Stimulated activated naive CD8-positive, alpha-beta T cell treated with anti-CD3 and anti-CD28 coated beads, Interleukin-15, Interleukin-2, amounts not matched to agents 100 ng/mL and 50 ng/mL, for 24 hours (primary cell): ENCODE data around the gene TMEM132C.

ENCODE experiments used
- H3K27ac Mint-ChIP-seq: one replicate; pipeline ENCODE4 v1.8.0; 2021; ENCODE audit warnings: mild to moderate bottlenecking, mixed read lengths
- H3K27me3 Mint-ChIP-seq: one replicate; pipeline ENCODE4 v1.8.0; 2021; ENCODE audit warnings: mixed read lengths
- H3K36me3 Mint-ChIP-seq: one replicate; pipeline ENCODE4 v1.8.0; 2021; ENCODE audit warnings: low read depth, mixed read lengths
- H3K4me1 Mint-ChIP-seq: one replicate; pipeline ENCODE4 v1.8.0; 2021; ENCODE audit warnings: low read depth, mixed read lengths
- H3K4me3 Mint-ChIP-seq: one replicate; pipeline ENCODE4 v1.8.0; 2021; ENCODE audit warnings: mild to moderate bottlenecking, mixed read lengths
- H3K9me3 Mint-ChIP-seq: one replicate; pipeline ENCODE4 v1.8.0; 2021; ENCODE audit warnings: mixed read lengths

TMEM132C gene

DNA sequence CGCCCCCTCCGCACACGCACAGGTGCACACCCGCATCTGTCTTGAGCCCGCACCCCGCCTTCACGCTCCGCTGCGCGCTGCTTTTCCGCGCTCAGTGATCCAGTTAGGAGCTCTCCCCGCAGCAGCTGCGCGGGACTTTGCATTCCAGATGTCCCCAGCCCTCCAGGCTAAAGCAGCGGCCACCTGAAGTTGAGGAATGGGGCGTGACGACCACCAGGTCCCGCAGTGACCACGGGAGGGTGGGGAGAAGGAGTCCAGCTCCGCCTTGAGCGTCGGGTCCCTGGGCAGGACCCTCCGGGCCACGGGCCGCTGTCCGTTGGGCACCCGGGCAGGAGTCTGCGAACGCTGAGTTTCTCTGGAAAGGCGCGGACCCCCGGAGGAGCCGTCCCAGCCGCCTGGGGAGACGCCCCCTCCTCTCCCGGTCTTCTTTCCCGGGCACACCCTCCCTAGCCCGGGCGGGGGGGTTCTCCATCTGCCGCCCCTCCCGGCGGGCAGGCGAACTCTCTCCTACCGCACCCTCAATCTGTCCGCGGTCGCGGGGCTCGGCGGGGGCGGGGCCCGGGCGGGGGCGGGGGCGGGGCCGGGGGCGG lies 334 bp upstream of the TMEM132C start:
- peaks cover 58% of the 10 kb centered on the region for H3K27me3 Mint-ChIP-seq
- H3K9me3 Mint-ChIP-seq, result no peaks in the 10 kb centered on the region
- H3K4me1 Mint-ChIP-seq, result no peaks in the 10 kb centered on the region
- H3K4me3 Mint-ChIP-seq, result no peak overlapping the region
- no peak overlapping the region for H3K27ac Mint-ChIP-seq
- H3K36me3 Mint-ChIP-seq, result no peaks in the 10 kb centered on the region

DNA sequence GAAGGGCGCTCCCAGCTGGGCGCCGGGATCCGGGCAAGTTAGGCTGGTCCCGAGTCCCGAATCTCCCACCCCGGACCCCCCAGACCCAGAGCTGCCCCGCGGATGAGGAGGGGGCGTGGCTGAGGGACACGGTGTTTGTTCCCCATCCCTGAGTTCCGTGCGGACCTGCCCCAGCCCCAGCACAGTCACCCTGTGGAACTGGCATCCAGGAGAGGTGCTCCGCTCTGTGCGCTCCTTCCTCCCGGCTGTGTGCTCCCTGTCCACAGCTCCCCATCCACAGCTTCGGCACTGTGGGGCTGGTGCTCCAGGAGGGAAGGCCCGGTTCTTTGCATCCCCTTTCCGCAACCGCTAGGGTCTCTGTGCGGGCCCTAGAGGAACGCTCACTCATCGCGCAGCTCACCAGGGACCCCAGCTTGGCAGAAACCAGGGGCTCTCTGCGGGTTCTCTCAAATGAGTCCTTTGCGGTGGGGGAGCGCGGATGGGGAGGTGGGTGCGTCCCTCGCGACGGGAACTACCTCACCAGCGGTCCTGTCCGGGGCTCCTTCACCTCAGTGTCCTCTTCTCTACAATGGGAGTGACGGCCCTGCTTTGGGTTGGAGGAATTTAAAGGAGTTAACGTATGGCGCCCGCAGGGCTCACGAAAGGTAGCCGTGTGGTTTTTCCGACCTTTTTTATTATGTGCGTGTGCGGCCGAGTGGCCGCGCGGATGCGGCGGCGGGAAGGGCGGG lies 845 bp downstream of the TMEM132C start:
- no peak overlapping the region for H3K4me3 Mint-ChIP-seq
- H3K27ac Mint-ChIP-seq, result no peak overlapping the region
- no peaks in the 10 kb centered on the region for H3K36me3 Mint-ChIP-seq
- no peaks in the 10 kb centered on the region for H3K4me1 Mint-ChIP-seq
- peaks cover 4% of the 10 kb centered on the region for H3K9me3 Mint-ChIP-seq
- peaks cover 58% of the 10 kb centered on the region for H3K27me3 Mint-ChIP-seq

DNA sequence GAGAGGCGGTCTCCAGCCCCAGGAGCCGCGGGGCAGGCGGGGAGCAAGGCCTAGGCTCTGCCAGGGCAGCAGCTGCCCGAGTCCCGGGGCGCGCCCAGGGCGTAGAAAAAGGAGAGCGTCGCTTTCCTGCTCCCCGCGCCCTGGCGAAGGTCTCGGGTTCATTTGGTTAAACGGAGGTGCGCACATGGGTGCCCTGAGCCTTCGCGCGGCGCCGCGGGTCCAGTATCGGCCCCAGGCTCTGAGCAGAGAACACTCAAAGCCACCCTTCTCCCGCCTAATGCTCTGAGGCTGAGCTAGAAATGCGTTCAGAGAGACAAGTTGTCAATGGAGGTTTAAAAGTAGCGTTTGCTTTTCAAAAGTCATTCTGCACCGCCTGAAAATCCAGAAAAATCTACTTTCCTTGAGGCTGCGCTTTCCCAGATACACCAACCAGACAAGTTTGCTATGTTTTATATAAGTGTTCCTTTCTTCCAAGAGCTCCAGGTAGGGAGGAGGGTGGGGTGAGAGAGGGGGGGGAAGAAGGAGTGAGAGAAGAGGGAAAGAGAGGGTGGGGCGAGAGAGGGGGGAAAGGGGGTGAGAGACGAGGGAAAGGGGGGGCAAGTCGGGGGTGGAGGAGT lies 1.5 kb downstream of the TMEM132C start:
- no peak overlapping the region for H3K27ac Mint-ChIP-seq
- H3K4me3 Mint-ChIP-seq, result no peak overlapping the region
- peaks cover 58% of the 10 kb centered on the region for H3K27me3 Mint-ChIP-seq
- no peaks in the 10 kb centered on the region for H3K36me3 Mint-ChIP-seq
- peaks cover 6% of the 10 kb centered on the region for H3K9me3 Mint-ChIP-seq
- H3K4me1 Mint-ChIP-seq, result no peaks in the 10 kb centered on the region

DNA sequence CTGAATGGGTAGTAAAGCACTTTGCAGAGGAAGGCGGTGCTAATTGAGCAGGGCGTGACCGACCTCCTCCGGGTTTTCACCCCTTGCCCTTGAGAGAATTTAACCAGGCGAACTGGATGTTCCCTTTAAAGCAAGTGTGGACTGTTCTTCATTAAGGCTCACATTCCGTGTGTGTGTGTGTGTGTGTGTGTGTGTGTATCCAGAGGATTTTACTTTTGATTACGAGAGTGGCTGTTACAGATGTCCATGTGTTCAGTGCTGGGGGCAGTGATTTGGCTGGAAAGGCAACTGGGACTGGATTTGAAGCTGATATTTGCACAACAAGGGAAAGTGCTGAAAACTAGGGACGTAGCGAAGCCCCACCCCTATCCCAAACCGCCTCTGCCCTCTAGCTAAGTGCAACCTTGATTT lies 2.2 kb downstream of the TMEM132C start:
- Mint-ChIP-seq H3K4me3 (no peak overlapping the region), H3K27me3 (peaks cover 51% of the 10 kb centered on the region), H3K27ac (no peak overlapping the region), H3K4me1 (no peaks in the 10 kb centered on the region), H3K36me3 (no peaks in the 10 kb centered on the region), H3K9me3 (peaks cover 6% of the 10 kb centered on the region)

DNA sequence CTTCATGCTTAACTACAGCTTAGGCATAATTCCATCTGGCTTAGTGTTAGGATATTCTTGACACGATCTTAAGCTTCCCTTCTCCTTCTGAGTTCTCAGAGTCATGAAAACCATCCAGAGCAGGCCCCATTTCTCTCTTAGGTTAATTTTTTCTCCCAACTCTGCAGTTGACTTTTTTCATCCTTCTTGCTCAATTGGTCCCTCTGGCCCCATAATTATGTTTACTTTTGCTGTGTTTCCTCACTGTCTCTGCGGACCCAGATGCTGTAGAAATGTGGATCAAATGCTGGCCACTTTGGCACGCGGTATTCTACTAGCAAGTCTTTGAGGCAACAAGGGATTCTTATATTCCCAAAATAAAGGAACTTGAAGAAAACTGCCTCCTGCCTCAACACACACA lies 9.5 kb downstream of the TMEM132C start:
- no peak overlapping the region for H3K4me3 Mint-ChIP-seq
- no peaks in the 10 kb centered on the region for H3K36me3 Mint-ChIP-seq
- no peaks in the 10 kb centered on the region for H3K4me1 Mint-ChIP-seq
- peaks cover 23% of the 10 kb centered on the region for H3K9me3 Mint-ChIP-seq
- no peak overlapping the region for H3K27ac Mint-ChIP-seq
- H3K27me3 Mint-ChIP-seq, result no peaks in the 10 kb centered on the region

DNA sequence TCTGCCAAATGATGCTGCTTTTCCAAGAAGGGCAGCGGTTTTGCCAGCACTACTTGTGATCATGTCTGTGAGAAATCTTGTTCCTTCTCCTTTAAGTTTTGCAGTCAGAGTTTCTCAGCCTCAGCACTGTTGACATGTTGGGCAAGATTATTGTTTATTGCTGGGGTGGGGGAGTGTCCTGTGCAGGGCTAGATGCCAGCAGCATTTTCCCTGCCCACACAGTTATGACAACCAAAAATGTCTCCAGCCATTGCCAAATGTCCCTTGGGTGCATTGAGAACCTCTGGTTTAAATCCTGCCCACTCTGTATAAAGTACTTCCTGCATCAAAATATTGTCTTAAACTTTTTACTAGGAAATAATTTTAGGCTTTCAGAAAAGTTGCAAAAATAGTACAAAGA lies 20.0 kb downstream of the TMEM132C start:
- H3K4me3 Mint-ChIP-seq, result no peak overlapping the region
- H3K27ac Mint-ChIP-seq, result no peak overlapping the region
- H3K9me3 Mint-ChIP-seq, result peaks cover 4% of the 10 kb centered on the region
- no peaks in the 10 kb centered on the region for H3K4me1 Mint-ChIP-seq
- H3K27me3 Mint-ChIP-seq, result peaks cover 5% of the 10 kb centered on the region
- no peaks in the 10 kb centered on the region for H3K36me3 Mint-ChIP-seq

DNA sequence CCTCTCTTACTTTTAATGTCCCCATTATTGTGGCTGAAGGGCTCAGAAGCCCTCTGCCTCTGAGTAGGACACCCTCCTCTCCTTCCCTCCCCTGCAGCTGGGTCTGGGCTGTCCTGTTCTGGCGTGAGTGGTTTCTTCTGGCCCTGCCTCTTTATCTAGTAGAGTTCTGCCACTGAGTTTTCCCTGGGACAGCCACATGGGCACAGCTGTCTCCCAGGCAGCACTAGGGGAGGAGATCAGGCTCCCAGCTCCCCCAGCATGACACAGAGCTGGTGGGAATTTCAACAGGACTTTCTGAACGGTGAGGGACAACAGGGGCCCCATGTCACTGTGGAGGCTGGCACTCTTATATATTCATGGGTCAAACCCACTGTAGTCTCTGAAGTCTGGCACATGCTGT lies 21.4 kb downstream of the TMEM132C start:
- H3K4me3 Mint-ChIP-seq, result no peak overlapping the region
- peaks cover 4% of the 10 kb centered on the region for H3K9me3 Mint-ChIP-seq
- H3K36me3 Mint-ChIP-seq, result no peaks in the 10 kb centered on the region
- no peak overlapping the region for H3K27ac Mint-ChIP-seq
- no peaks in the 10 kb centered on the region for H3K4me1 Mint-ChIP-seq
- H3K27me3 Mint-ChIP-seq, result peaks cover 5% of the 10 kb centered on the region

DNA sequence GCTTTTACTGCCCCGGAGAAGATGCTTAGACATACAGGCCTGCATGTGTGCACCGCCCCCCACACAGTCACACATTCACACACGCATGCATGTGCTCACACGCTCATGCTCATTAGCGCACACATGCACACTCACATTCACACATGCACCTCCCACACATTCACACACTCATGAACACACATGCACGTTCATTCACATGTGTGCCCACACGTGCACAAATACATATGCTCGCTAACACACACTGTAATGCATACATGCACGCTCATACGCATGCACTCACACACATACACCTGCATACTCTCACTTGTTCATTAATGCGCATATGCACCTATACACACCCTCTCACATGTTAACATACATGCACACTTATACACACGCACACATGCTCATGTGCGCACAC lies 21.9 kb downstream of the TMEM132C start:
- H3K27ac Mint-ChIP-seq, result no peak overlapping the region
- H3K9me3 Mint-ChIP-seq, result peaks cover 4% of the 10 kb centered on the region
- no peak overlapping the region for H3K4me3 Mint-ChIP-seq
- H3K27me3 Mint-ChIP-seq, result peaks cover 5% of the 10 kb centered on the region
- no peaks in the 10 kb centered on the region for H3K4me1 Mint-ChIP-seq
- H3K36me3 Mint-ChIP-seq, result no peaks in the 10 kb centered on the region

DNA sequence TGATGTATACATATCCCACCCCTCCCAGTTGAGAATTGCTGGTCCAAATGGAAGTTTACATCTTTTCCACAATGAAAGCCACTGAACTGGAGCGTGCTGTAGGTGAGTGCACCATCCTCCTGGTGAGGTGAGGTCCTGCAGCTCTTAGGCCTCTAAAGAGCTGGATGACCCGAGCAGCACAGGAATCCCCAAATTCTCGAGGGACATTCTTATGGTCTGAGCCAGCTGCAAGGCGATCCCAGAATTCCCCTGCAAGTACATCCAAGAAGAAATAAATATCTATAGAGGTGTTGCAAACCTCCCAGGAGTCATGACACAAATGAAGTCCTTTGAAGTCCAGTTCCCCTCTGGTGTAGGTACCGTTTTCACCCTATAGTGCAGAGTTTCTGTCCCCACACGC lies 24.0 kb downstream of the TMEM132C start:
- H3K27ac Mint-ChIP-seq, result no peak overlapping the region
- H3K9me3 Mint-ChIP-seq, result peaks cover 4% of the 10 kb centered on the region
- H3K4me3 Mint-ChIP-seq, result no peak overlapping the region
- H3K27me3 Mint-ChIP-seq, result peaks cover 5% of the 10 kb centered on the region
- H3K36me3 Mint-ChIP-seq, result no peaks in the 10 kb centered on the region
- H3K4me1 Mint-ChIP-seq, result no peaks in the 10 kb centered on the region

DNA sequence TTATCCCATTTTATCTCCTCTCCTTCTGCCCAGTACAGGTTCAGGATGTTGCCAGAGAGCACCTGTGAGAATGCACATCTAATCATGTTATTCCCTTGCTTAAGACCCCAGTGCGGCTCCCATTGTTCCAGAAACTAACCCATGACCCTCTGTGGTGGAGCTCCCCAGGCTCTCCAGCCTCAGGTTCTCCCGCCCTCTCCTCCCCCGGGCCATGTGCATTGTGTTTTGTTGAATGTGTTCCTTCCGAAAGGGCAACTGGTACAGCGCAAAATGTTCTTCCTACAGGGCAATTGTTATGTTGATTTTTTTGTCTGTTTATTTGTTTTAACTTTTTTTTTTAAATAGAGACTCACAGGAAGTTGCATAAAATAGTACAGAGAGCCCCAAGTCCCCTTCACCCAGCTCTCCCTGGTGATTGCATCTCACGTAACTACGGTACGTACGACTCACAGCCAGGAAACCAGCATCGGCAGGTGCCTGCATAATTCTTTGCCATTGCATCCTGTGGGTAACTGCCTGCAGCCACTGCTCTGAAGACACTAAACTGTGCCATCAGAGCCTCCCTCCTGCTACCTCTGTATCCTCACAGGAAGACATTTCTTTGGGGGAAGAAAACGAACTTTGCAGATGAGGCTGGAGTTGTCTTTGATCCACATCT lies 31.2 kb downstream of the TMEM132C start:
- Mint-ChIP-seq H3K4me3 (no peak overlapping the region), H3K27ac (no peak overlapping the region), H3K27me3 (no peaks in the 10 kb centered on the region), H3K9me3 (peaks cover 7% of the 10 kb centered on the region), H3K4me1 (no peaks in the 10 kb centered on the region), H3K36me3 (no peaks in the 10 kb centered on the region)

DNA sequence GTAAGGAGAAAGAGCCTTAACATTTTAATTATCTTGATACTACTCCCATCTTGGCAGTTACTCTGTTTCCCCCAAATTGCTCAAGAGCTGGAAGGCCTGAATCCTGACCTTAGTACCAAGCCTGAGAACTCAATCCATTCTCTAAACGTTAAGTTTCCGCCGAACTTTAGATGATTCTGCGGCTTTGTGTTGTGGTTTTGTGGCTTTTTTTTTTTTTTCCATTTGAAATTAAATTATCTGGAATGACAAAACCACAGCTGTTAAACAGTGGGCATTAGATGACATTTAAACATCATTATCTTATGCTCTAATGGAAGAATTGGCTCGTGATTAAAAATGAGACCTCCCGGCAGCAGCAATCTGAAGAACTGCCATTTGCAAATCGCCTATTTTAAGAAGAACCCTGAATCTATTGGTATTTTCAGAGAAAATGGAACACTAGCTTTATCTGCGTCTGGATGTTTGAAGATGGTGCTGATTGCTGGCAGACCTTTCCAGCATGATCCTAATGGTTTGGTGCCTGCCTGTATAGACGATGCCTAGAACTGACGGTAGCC lies 38.4 kb downstream of the TMEM132C start:
- Mint-ChIP-seq H3K4me1 (no peaks in the 10 kb centered on the region), H3K27ac (no peak overlapping the region), H3K9me3 (peaks cover 7% of the 10 kb centered on the region), H3K36me3 (no peaks in the 10 kb centered on the region), H3K4me3 (no peak overlapping the region), H3K27me3 (no peaks in the 10 kb centered on the region)

DNA sequence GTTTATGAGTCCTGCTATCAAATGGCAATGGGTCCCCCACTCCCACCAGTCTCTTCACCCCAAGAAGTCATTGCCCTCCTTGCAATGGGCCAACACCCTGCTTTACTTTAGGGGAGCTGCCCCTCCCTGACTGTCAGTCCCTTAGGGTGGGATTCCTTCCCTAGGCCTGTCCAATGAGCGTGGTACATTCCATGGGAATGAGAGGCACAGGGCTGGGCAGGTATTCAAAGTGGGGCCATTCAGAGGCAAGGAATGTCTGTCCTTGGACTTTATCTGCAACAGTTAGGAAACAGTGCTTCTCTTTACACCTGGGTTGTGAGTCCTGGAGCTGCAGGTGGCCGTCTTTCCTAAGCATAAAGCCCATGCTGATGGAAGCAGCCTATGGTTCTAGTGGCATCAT lies 40.8 kb downstream of the TMEM132C start:
- Mint-ChIP-seq H3K27me3 (no peaks in the 10 kb centered on the region), H3K36me3 (no peaks in the 10 kb centered on the region), H3K9me3 (peaks cover 11% of the 10 kb centered on the region), H3K4me3 (no peak overlapping the region), H3K27ac (no peak overlapping the region), H3K4me1 (no peaks in the 10 kb centered on the region)

DNA sequence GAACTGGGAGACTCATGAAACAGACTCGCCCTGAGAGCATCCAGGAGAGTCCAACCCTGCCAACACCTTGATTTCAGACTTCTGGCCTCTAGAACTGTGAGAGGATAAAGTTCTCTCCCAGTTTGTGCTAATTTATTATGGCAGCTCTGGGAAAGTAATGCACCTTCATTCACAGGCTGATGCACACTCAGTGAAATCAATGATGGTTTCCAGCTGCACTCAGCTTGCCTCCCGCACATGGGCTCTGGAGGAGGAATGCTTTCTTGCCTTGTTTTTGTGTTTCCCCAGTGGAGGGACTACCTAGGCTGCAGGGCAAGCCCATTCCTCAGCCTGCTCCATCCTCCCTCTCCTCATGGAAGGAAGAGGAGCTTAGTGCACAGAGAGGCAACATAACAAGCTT lies 45.7 kb downstream of the TMEM132C start:
- no peaks in the 10 kb centered on the region for H3K4me1 Mint-ChIP-seq
- H3K27me3 Mint-ChIP-seq, result peaks cover 4% of the 10 kb centered on the region
- no peak overlapping the region for H3K27ac Mint-ChIP-seq
- no peak overlapping the region for H3K4me3 Mint-ChIP-seq
- H3K9me3 Mint-ChIP-seq, result peaks cover 11% of the 10 kb centered on the region
- no peaks in the 10 kb centered on the region for H3K36me3 Mint-ChIP-seq

DNA sequence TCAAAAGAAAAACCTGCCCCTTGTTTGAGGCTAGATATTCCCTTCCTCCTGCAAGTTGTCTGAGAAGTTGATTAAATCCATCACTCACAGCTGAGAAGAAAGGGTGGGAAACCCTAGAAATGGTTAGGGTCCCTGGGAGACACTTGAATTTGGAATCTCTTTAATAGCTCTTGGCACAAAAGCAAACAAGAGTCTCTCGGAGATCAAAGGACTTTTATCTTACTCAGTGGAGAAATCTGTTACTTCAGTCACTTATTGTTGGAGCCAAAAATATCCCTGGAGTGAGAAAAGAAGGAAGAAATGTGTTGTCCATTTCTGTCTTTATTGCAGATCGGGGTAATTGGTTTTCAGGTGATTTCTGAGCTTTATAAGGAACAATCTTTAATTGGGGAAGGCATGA lies 47.0 kb downstream of the TMEM132C start:
- Mint-ChIP-seq H3K27ac (no peak overlapping the region), H3K36me3 (no peaks in the 10 kb centered on the region), H3K27me3 (peaks cover 4% of the 10 kb centered on the region), H3K9me3 (peaks cover 11% of the 10 kb centered on the region), H3K4me3 (no peak overlapping the region), H3K4me1 (no peaks in the 10 kb centered on the region)

DNA sequence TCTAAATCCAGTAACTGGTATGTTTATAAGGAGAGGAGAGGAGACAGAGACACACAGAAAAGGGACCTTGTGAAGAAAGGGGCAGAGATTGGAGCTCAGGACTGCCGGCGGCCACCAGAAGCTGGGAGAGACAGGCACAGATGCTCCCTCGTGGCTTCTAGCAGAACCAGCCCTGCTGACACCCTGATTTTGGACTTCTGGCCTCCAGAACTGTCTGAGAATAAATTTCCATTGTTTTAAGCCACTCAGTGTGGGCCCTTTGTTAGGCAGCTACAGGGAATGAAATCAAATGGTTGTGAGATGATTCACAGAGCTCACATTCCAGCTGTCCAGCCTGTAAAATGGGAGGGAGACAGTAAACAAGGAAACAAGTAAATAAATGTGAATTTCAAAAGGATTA lies 47.6 kb downstream of the TMEM132C start:
- Mint-ChIP-seq H3K27me3 (peaks cover 4% of the 10 kb centered on the region), H3K9me3 (peaks cover 11% of the 10 kb centered on the region), H3K36me3 (no peaks in the 10 kb centered on the region), H3K4me1 (no peaks in the 10 kb centered on the region), H3K27ac (no peak overlapping the region), H3K4me3 (no peak overlapping the region)
